K562 treated with DMSO at 1 percent for 4 hours (cell line): ENCODE results near the gene CCDC144A. TPM values are rescaled to one million over a fixed set of nuclear protein-coding genes. Genes with fewer than 3 reads are reported as not detected.

Experiments used
- total RNA-seq: library from RNA; unstranded; fragments of 300-600 nt; gene quantifications from 2 replicates; pipeline ENCODE4 v1.2.3, GENCODE V29; 2022; ENCODE audit not compliant: insufficient read depth

Gene CCDC144A, protein sequence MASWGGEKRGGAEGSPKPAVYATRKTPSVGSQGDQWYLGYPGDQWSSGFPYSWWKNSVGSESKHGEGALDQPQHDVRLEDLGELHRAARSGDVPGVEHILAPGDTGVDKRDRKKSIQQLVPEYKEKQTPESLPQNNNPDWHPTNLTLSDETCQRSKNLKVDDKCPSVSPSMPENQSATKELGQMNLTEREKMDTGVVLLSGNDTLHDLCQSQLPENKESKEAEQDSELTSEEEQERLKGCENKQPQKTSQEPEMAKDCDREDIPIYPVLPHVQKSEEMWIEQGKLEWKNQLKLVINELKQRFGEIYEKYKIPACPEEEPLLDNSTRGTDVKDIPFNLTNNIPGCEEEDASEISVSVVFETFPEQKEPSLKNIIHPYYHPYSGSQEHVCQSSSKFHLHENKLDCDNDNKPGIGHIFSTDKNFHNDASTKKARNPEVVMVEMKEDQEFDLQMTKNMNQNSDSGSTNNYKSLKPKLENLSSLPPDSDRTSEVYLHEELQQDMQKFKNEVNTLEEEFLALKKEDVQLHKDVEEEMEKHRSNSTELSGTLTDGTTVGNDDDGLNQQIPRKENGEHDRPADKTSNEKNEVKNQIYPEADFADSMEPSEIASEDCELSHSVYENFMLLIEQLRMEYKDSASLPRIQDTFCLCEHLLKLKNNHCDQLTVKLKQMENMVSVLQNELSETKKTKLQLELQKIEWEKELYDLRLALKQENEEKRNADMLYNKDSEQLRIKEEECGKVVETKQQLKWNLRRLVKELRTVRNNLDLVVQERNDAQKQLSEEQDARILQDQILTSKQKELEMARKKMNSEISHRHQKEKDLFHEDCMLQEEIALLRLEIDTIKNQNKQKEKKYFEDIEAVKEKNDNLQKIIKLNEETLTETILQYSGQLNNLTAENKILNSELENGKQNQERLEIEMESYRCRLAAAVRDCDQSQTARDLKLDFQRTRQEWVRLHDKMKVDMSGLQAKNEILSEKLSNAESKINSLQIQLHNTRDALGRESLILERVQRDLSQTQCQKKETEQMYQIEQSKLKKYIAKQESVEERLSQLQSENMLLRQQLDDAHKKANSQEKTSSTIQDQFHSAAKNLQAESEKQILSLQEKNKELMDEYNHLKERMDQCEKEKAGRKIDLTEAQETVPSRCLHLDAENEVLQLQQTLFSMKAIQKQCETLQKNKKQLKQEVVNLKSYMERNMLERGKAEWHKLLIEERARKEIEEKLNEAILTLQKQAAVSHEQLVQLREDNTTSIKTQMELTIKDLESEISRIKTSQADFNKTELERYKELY (N-terminal part only)
- total RNA-seq, result 0.98 and 1.1 TPM in 2 replicates

DNA sequence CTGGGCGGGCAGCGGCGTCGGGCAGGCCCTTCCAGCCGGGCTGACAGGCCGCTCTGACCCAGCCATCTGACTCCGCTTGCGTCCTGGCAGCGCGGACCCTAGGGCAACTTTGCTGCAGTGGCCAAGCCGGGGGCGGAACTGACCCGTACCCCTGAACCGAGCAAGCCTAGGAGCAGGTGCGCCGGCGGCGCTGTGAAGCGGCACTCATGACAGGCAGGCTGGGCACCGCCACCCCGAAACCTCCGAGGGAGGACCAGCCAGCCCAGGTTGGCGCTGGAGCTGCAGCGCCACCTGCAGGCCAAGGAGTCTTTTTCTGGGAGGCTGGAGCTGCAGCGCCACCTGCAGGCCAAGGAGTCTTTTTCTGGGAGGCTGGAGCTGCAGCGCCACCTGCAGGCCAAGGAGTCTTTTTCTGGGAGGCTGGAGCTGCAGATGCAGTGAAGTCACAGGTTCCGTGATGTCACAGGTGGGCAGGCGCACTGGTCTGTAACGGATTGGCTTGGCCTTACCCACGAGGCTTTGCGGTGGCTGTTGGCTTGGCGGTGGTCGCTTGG is at the start of gene CCDC144A:
Gene CCDC144A, plus strand, starts transcription at position 511 of the 551 bp plus-strand sequence. CDS start 160 bp downstream, outside the sequence.

DNA sequence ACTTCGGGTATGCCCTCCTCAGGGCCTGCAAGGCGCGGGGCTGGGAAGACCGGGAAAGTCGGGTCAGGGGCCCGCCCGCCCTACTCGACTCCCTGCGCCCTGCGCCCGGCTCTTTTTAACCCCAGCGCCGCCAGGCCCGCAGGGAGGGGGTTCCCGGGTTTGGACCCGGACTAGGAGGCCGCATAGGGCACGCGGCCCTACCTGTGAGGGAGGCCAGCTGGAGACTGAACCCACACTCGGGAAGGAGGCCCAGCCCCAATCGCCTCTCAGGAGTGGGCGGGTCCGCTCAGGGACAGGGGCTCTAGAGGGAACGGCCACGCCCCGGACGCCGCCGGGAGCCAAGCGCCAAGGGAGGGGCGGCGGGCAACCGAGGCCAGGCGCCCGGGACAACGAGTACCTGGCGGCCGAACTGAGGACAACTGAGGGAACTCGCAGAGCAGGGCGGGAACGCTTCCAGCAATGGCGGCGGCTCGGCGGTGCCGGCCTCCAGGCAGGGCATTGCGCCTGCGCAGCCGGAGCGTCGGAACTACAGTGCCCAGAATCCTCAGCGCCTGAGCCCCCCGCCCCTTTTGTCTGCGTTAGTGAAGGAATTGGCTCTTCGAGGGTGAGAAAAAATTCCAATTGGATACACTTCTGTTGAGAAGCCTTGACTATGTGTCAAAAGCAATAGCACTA is 36.5 kb upstream of the CCDC144A start, which contains the start of gene ZNF624:
Gene ZNF624, minus strand, starts transcription at position 484 of the 675 bp plus-strand sequence.

Other genes with a start within 250 kb of the CCDC144A start
- gene LRRC75A, start 198.0 kb upstream of the CCDC144A start, total RNA-seq, result 0.18 TPM in 1 of 2 replicates, not detected in the other
- not detected in 2 replicates for gene ZNF287, start 121.0 kb upstream of the CCDC144A start, total RNA-seq
- 0.82 and 2.0 TPM in 2 replicates for gene ZNF624, start 36.4 kb upstream of the CCDC144A start, total RNA-seq